ENCODE measurements around the gene CBLN3. TPM values are rescaled to one million over a fixed set of nuclear protein-coding genes. Genes with fewer than 3 reads are reported as not detected.

CBLN3 gene
- total and polyA plus RNA-seq, 8 donors = 0.81 to 4.2 (median 2.1) TPM; not detected in 2

DNA sequence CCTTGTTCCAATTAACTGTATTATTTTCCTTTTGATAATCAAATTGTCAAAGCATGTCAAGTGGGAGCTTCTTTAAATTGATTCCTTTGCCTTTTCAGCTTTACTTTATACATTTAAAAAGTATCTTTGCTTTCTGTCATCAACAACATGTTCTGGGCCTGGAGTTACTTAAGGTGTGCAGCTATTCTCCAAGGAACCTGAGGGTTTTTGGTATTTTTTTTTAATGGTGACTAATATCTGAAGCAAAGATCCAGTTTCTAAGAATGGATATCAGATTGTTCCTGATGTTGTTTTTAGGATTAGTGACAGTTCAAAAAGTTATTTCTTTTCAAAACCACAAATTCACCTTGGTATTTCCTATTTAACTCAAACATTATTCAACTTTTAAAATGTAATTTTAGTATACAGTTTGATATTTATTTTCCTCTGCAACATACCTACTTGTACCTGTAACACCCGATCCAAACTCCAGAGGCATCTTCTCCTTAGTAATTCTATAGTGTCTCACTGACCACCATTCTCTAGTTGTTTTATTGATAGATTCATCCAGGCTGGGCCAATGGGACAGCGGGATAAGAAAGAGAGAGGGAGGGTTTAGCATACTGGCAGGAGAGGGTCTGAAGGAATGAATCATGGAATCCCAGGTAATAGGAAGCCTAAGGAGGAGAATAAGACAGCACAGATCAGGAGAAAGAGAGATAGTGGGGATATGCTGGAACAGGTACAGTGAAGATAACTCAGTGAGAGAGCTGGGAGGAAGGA is 3.1 kb downstream of the CBLN3 start:
- peak overlapping the region; percentile 81 to 99 (median 98) for H3K27ac ChIP-seq
- 42 to 66% (median 55%) methylated on average over 2 of the region's 2 CpGs for WGBS, 5 donors
- peaks cover 50 to 80% (median 59%) of the 10 kb centered on the region in 4 donors for H3K4me1 ChIP-seq
- H3K4me3 ChIP-seq = no peak overlapping the region
- H3K9me3 ChIP-seq = no peaks in the 10 kb centered on the region
- peaks cover 0 to 3% (median 1%) of the 10 kb centered on the region in 4 donors for H3K36me3 ChIP-seq
- no peak for TF ChIP-seq POLR2A (IDR thresholded peaks at IDR 0.05)
- no peak for TF ChIP-seq EP300 (IDR thresholded peaks at IDR 0.05)
- TF ChIP-seq, protein P1, sequence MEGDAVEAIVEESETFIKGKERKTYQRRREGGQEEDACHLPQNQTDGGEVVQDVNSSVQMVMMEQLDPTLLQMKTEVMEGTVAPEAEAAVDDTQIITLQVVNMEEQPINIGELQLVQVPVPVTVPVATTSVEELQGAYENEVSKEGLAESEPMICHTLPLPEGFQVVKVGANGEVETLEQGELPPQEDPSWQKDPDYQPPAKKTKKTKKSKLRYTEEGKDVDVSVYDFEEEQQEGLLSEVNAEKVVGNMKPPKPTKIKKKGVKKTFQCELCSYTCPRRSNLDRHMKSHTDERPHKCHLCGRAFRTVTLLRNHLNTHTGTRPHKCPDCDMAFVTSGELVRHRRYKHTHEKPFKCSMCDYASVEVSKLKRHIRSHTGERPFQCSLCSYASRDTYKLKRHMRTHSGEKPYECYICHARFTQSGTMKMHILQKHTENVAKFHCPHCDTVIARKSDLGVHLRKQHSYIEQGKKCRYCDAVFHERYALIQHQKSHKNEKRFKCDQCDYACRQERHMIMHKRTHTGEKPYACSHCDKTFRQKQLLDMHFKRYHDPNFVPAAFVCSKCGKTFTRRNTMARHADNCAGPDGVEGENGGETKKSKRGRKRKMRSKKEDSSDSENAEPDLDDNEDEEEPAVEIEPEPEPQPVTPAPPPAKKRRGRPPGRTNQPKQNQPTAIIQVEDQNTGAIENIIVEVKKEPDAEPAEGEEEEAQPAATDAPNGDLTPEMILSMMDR (IDR thresholded peaks at IDR 0.05) = no peak
- TF ChIP-seq POLR2AphosphoS5 (IDR thresholded peaks at IDR 0.05) = no peak
- no peak for DNase-seq
- intact Hi-C loops (cut with DNase I; ENCODE audit: low total_unique reads) = no loop called here
- no peaks in the 10 kb centered on the region for H3K27me3 ChIP-seq

DNA sequence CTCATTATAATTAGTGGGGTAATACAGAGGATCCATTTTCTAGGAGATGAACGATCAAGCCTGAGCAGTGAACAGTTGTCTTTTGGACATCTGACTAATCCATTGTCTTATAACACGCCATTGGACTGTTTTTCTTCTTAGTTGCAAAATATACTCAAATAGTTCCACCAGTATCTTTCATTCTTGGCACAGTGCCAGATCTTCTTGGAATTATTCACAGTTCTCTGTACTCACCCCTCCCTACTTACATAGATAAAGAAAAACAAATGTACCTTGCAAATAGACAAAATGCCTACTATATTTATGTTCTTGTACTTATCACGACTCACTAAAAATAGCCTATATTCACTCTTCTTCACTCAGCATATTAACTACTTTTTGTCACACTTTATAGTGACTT is 3.8 kb downstream of the CBLN3 start:
- H3K9me3 ChIP-seq = no peaks in the 10 kb centered on the region
- H3K36me3 ChIP-seq = no peaks in the 10 kb centered on the region
- WGBS, 5 donors = 18 to 27% (median 20%) methylated on average over 3 of the region's 3 CpGs
- no peak overlapping the region for H3K4me3 ChIP-seq
- H3K4me1 ChIP-seq = peaks cover 44 to 74% (median 53%) of the 10 kb centered on the region in 4 donors
- peak in 1 of 2 donors; percentile 75 for DNase-seq
- H3K27ac ChIP-seq = peak overlapping the region in 4 of 5 donors; percentile 24 to 99 (median 98)
- H3K27me3 ChIP-seq = no peaks in the 10 kb centered on the region
- intact Hi-C loops (cut with DNase I; ENCODE audit: low total_unique reads) = no loop called here
- TF ChIP-seq, protein P1 (IDR thresholded peaks at IDR 0.05) = no peak
- TF ChIP-seq POLR2A (IDR thresholded peaks at IDR 0.05) (no peak), EP300 (IDR thresholded peaks at IDR 0.05) (no peak), POLR2AphosphoS5 (IDR thresholded peaks at IDR 0.05) (no peak)

DNA sequence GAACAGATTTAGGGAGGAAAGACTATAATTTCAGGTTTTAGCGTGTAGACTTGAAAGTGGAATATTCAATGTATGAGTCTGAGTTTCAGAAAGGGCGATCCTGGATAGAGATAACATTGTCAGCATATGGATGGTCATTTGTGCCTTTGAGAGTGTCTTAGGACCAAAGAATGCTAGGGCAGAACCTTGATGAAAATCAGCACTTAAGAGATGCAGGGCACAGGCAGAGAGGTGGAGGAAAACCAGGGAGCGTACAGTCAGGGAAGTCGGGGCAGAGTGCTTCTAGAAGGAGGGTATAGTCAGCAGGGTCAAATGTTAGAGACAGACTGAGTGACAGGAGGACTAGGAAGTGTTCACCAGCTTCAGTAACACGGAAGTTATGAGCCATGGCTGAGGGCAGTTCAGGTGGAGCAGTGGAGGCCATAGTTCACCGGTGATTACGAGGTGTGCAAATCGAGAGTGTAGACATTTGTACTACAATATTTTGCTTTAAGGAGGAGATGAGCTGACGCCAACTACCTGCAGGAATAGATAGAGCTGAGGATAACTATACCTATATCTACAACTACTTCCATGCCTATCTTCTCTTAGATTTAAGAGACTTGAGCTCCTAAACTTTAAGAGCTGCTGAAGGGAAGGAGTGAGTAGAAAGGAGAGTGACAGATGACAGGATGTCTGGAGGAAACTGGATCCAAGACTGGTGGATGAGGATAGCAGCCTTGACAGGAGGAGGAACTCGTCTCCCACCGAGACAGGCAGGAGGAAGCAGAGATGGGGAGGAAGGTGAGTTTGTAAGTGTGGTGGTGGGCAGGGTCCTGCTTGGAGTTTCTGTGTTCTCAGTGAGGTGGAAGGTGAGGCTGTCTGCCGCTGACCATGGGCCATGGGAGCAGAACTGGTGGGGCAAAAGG is 6.5 kb downstream of the CBLN3 start:
- no peaks in the 10 kb centered on the region for H3K27me3 ChIP-seq
- H3K4me1 ChIP-seq = peaks cover 29 to 70% (median 43%) of the 10 kb centered on the region in 4 donors
- H3K36me3 ChIP-seq = no peaks in the 10 kb centered on the region
- TF ChIP-seq, protein P1 (IDR thresholded peaks at IDR 0.05) = no peak
- TF ChIP-seq POLR2AphosphoS5 (IDR thresholded peaks at IDR 0.05) (peak in 2 of 3 donors; percentile 47 to 54), EP300 (IDR thresholded peaks at IDR 0.05) (no peak)
- WGBS, 5 donors = 52 to 67% (median 60%) methylated on average over 12 of the region's 12 CpGs
- no peak overlapping the region for H3K4me3 ChIP-seq
- no peaks in the 10 kb centered on the region for H3K9me3 ChIP-seq
- intact Hi-C loops (cut with DNase I; ENCODE audit: low total_unique reads) = no loop called here
- peak; percentile 53 to 74 for DNase-seq
- H3K27ac ChIP-seq = peak overlapping the region in 4 of 5 donors; percentile 19 to 67 (median 50)

DNA sequence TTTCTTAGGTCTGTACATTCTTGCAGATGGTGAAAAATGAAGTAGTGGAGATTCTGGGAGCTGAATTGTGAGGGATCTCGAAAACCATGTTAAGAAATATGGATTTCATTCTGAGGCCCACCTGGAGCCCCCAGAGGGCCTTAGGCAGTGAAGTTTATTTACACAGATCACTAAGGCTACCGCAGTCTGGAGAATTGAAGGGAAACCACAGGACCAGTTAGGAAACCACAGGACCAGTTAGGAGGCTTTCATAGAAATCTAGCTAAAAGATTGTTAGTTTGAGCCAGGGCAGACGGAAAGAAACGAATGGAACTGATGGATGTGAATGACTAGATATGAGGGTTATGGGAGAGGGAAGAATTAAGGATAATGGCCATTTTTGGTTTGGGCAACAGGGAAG is 7.2 kb downstream of the CBLN3 start:
- 72 to 78% (median 73%) methylated on average over 4 of the region's 4 CpGs for WGBS, 5 donors
- peak overlapping the region in 3 of 5 donors; percentile 20 to 67 (median 48) for H3K27ac ChIP-seq
- no peak for DNase-seq
- H3K4me1 ChIP-seq = peaks cover 22 to 66% (median 37%) of the 10 kb centered on the region in 4 donors
- no peaks in the 10 kb centered on the region for H3K9me3 ChIP-seq
- H3K27me3 ChIP-seq = no peaks in the 10 kb centered on the region
- intact Hi-C loops (cut with DNase I; ENCODE audit: low total_unique reads) = no loop called here
- H3K4me3 ChIP-seq = no peak overlapping the region
- TF ChIP-seq POLR2AphosphoS5 (IDR thresholded peaks at IDR 0.05) = no peak
- TF ChIP-seq, protein P1 (IDR thresholded peaks at IDR 0.05) = no peak
- TF ChIP-seq EP300 (IDR thresholded peaks at IDR 0.05) = no peak
- no peak for TF ChIP-seq POLR2A (IDR thresholded peaks at IDR 0.05)
- H3K36me3 ChIP-seq = no peaks in the 10 kb centered on the region

Data from stomach (tissue), 9 donors.